ENCODE data around the gene LRPPRC.

DNA sequence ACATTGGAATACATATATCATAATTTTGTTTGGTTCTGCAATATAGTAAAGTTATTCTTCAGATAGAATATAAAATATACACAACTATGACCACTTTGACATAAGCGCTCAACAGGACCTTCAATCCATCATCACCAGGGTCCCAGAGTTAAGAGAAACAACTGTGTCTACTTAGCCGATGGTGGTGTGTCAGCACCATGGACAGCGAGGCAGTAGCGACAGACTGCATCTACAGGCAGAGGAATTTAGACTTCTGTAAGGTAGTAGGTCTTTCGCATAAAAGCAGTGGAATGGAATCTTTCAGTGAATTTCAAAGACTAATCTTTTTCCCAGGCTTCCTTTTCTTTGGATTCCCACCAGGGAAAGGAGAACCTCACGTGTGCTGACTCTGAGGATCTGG, 20.5 kb upstream of the LRPPRC start:
- TF ChIP-seq, protein P1, sequence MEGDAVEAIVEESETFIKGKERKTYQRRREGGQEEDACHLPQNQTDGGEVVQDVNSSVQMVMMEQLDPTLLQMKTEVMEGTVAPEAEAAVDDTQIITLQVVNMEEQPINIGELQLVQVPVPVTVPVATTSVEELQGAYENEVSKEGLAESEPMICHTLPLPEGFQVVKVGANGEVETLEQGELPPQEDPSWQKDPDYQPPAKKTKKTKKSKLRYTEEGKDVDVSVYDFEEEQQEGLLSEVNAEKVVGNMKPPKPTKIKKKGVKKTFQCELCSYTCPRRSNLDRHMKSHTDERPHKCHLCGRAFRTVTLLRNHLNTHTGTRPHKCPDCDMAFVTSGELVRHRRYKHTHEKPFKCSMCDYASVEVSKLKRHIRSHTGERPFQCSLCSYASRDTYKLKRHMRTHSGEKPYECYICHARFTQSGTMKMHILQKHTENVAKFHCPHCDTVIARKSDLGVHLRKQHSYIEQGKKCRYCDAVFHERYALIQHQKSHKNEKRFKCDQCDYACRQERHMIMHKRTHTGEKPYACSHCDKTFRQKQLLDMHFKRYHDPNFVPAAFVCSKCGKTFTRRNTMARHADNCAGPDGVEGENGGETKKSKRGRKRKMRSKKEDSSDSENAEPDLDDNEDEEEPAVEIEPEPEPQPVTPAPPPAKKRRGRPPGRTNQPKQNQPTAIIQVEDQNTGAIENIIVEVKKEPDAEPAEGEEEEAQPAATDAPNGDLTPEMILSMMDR (IDR thresholded peaks at IDR 0.05) = no peak
- no peak for TF ChIP-seq POLR2A (IDR thresholded peaks at IDR 0.05)
